ENCODE data around the gene GRIN1. TPM values are rescaled to one million over a fixed set of nuclear protein-coding genes. Genes with fewer than 3 reads are reported as not detected.
A peak's percentile ranks its signal among the peaks of the same experiment; 100 is the strongest.

Gene GRIN1
- total and polyA plus RNA-seq, 2 of the 8 experiments (the other 6 are each of a cell fraction or from before 2014, with no cell fraction given) = 0.48 to 2.1 TPM

DNA sequence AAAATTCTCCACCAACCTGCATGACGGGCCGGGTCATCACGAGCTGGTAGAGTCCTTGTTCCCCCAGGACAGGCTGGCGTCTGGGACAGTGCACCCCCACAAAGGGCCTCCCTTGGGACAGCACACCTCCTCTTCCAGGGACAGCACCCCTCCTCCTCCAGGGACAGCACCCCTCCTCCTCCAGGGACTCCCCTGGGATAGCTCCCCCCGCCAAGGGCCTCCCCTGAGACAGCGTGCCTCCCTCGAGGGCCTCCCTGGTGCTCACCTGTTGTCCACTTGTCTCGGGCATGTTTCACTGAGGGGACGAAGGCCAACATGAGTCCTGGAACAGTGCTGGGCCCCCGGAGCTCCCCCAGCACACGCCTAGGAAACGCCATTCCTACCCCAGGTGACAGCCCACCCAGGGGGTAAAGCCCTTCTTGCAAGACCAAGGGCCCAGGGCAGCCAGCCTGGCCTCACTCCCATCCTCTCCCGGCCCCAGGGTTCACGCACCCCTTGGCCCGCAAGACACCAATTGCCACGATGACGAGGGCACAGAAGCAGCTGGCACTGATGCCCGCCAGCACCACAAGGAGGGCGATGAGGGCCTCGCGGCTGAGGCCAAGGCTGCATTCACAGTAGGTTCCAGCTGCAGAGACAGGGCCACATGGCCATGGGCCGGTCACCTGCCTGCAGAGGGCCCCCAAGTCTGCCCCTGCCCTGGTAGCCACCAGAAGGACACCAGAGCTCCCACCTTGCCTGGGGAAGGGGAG is 32.4 kb downstream of the GRIN1 start:
- Histone ChIP-seq H3K9me3 (ENCODE audit: insufficient read depth in 2 of 2, low read depth in 1 of 2, low read length in 1 of 2) (no peaks in the 10 kb centered on the region), H3K9ac (replicated peaks in 1 of 4; ENCODE audit: extremely low read depth in 1 of 4, low read depth in 3 of 4, low read length in 3 of 4) (no peak overlapping the region), H2BK20ac (ENCODE audit: low read length) (peak overlapping the region; percentile 48; the same call in 1 of the 2 replicates), H3K23me2 (ENCODE audit: low read depth, low read length) (peaks cover 15% of the 10 kb centered on the region; the same call in 1 of the 2 replicates), H4K91ac (replicated peaks; ENCODE audit: insufficient read length, low read length) (no peak overlapping the region), H3K27ac (ENCODE audit: low read depth, low read length) (no peak overlapping the region), H2BK15ac (ENCODE audit: low read length) (no peak overlapping the region), H3K27me3 (replicated peaks in 1 of 4; ENCODE audit: control insufficient read depth in 3 of 4, extremely low read depth in 1 of 4, insufficient read depth in 3 of 4, low read length in 3 of 4) (peaks cover 36 to 62% (median 54%) of the 10 kb centered on the region in 4 experiments), H3K4me1 (replicated peaks in 1 of 4; ENCODE audit: control insufficient read depth in 3 of 4, insufficient read depth in 4 of 4, low read length in 3 of 4) (peaks cover 0 to 24% (median 14%) of the 10 kb centered on the region in 4 experiments; a peak in 6 of 7 replicates), H3K14ac (ENCODE audit: insufficient read length) (no peak overlapping the region), H3K36me3 (ENCODE audit: control insufficient read depth in 2 of 4, insufficient read depth in 4 of 4, low read length in 3 of 4) (no peaks in the 10 kb centered on the region; a peak in 1 of 8 replicates), H2AK5ac (ENCODE audit: low read depth, low read length) (no peak overlapping the region), H3K79me1 (ENCODE audit: low read depth, low read length) (no peaks in the 10 kb centered on the region), H4K5ac (ENCODE audit: insufficient read length, low read depth, low read length) (no peak overlapping the region), H3K56ac (replicated peaks; ENCODE audit: insufficient read length, low read depth, low read length) (no peak overlapping the region), H3K79me2 (ENCODE audit: control insufficient read depth in 1 of 2, insufficient read depth in 2 of 2, low read length in 2 of 2) (no peaks in the 10 kb centered on the region), H4K8ac (ENCODE audit: extremely low read depth, insufficient read depth, low read length) (0 out of 2 replicates have a peak overlapping the region, but pooled peaks have one; percentile 14), H3K4ac (replicated peaks; ENCODE audit: insufficient read length, low read depth, low read length) (no peak overlapping the region), H2AFZ (ENCODE audit: low read length) (no peak overlapping the region), H3K23ac (ENCODE audit: insufficient read length) (no peak overlapping the region), H2BK120ac (replicated peaks; ENCODE audit: low read depth, low read length) (no peak overlapping the region), H3K4me3 (ENCODE audit: extremely low read depth in 1 of 4, insufficient read depth in 2 of 4, low read depth in 3 of 4, low read length in 4 of 4) (no peak overlapping the region), H2BK12ac (ENCODE audit: low read depth, low read length) (no peak overlapping the region), H4K20me1 (replicated peaks in 1 of 2; ENCODE audit: control insufficient read depth in 1 of 2, insufficient read depth in 2 of 2, low read length in 2 of 2) (peaks cover 0 to 15% of the 10 kb centered on the region in 2 experiments), H3K18ac (ENCODE audit: extremely low read depth, low read length) (no peak overlapping the region), H3K4me2 (ENCODE audit: insufficient read depth in 1 of 2, low read depth in 2 of 2, low read length in 2 of 2) (no peak overlapping the region), H2BK5ac (ENCODE audit: low read depth, low read length) (no peak overlapping the region)
- CTCF ChIA-PET (ENCODE audit: partially characterized antibody) = interaction anchor here (0.6 to 4.3 kb wide), 15 partner anchors 9 to 488 kb away, joined by 3 to 29 read pairs (median 4); partner anchors contain the start of genes ANAPC2, RNF224 and SSNA1
- 92% methylated on average over 18 of the region's 22 CpGs; no CpG with 5 or more reads in 1 of the 2 experiments for WGBS, 2 experiments (ENCODE audit: extremely low coverage in 1 of 2, insufficient coverage in 1 of 2, insufficient read length in 1 of 2, insufficient replicate concordance in 2 of 2, low coverage in 1 of 2, low lambda C conversion rate in 2 of 2, missing lambda C conversion rate in 1 of 2)
- POLR2A ChIA-PET (ENCODE audit: partially characterized antibody) = interaction anchor here (0.7 to 3.3 kb wide), 7 partner anchors 14 to 71 kb away, joined by 3 to 14 read pairs (median 4); partner anchors contain the start of genes ANAPC2 and SSNA1
- FAIRE-seq (no peak), DNase-seq (ENCODE audit: low read depth in 1 of 2, low spot score in 2 of 2) (no peak)
- TF ChIP-seq CBX8 (IDR thresholded peaks at IDR 0.05; ENCODE audit: borderline replicate concordance, low read depth, low read length) (no peak), TEAD4 (IDR thresholded peaks at IDR 0.05; ENCODE audit: low read depth, low read length) (no peak), KDM5A (IDR thresholded peaks at IDR 0.05; ENCODE audit: low read length) (no peak), SP4 (IDR thresholded peaks at IDR 0.05; ENCODE audit: low read length) (no peak), SIX5 (IDR thresholded peaks at IDR 0.05; ENCODE audit: low read depth, low read length) (no peak), SAP30 (IDR thresholded peaks at IDR 0.05; ENCODE audit: insufficient read depth, insufficient replicate concordance, low read length) (no peak), CEBPB (IDR thresholded peaks at IDR 0.05; ENCODE audit: low read depth, low read length) (no peak), BCL11A (IDR thresholded peaks at IDR 0.05; ENCODE audit: low read depth in 2 of 2, low read length in 2 of 2) (no peak), TCF12 (IDR thresholded peaks at IDR 0.05; ENCODE audit: low read depth, low read length) (no peak), CHD2 (IDR thresholded peaks at IDR 0.05; ENCODE audit: low read length) (no peak)
- TF ChIP-seq, protein P1, sequence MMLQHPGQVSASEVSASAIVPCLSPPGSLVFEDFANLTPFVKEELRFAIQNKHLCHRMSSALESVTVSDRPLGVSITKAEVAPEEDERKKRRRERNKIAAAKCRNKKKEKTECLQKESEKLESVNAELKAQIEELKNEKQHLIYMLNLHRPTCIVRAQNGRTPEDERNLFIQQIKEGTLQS (IDR thresholded peaks at IDR 0.05; ENCODE audit: insufficient read depth, low read depth, low read length) = no peak
- TF ChIP-seq, protein P2, sequence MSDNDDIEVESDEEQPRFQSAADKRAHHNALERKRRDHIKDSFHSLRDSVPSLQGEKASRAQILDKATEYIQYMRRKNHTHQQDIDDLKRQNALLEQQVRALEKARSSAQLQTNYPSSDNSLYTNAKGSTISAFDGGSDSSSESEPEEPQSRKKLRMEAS (IDR thresholded peaks at IDR 0.05) = no peak

All from H1 (cell line).